Fibroblast of skin of right quadriceps (primary cell): ENCODE results near the gene GAGE12J.
A peak's percentile ranks its signal among the peaks of the same experiment; 100 is the strongest.
"Not testable (repeated sequence)": the region's sequence is repeated elsewhere in the genome, so short reads cannot be mapped to it uniquely, and the experiment has no call there.

Experiments
- DNase-seq: peaks from one replicate; pipeline ENCODE4 v3.0.0-alpha.2; 2013

Gene GAGE12J, protein sequence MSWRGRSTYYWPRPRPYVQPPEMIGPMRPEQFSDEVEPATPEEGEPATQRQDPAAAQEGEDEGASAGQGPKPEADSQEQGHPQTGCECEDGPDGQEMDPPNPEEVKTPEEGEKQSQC

DNA sequence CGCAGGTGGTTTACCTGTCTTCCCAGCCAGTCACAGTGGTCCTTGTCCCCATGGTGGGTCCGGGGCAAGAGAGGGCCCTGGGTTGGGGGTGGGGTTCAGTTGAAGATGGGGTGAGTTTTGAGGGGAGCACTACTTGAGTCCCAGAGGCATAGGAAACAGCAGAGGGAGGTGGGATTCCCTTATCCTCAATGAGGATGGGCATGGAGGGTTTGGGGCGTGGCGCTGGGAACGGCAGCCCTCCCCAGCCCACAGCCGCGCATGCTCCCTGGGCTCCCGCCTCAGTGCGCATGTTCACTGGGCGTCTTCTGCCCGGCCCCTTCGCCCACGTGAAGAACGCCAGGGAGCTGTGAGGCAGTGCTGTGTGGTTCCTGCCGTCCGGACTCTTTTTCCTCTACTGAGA lies at the start of gene GAGE12J:
TSS of gene GAGE12J (plus strand) at position 301 of the 400 bp plus-strand sequence. CDS start 1,157 bp downstream, outside the sequence.
- DNase-seq = not testable (repeated sequence)

GRCh38 chrX:49272421-49272820 lies 49.4 kb upstream of the GAGE12J start:
- no peak for DNase-seq

DNA sequence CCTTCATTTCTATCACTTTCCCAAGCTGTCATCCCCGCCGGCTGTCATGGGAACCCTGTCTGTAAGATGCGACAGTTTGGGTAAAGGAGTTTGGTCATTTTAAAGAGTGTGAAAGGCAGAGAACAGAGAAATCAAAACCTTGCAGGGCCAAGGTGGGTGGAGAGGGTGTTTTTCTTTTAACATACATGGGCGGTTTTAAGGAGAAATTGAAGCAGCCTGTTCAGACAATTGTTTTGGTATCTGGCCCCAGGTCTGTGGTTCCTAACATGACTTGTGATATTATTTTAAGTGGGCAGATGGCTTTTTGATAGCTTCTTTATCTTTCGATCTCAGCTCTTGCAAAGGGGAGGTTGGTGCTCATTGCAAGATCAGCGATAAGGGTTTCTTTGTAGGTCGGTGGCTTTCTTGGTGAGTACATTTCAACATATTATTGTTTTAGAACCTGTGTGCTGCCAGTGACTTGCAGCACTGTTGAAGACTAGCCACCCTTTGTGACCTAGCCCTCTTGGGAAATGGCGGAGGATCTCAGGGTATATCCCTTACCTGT lies 48.6 kb upstream of the GAGE12J start:
- no peak for DNase-seq

- DNase-seq = no peak
Observed at GRCh38 chrX:49276207-49276606, 45.6 kb upstream of the GAGE12J start.

DNA sequence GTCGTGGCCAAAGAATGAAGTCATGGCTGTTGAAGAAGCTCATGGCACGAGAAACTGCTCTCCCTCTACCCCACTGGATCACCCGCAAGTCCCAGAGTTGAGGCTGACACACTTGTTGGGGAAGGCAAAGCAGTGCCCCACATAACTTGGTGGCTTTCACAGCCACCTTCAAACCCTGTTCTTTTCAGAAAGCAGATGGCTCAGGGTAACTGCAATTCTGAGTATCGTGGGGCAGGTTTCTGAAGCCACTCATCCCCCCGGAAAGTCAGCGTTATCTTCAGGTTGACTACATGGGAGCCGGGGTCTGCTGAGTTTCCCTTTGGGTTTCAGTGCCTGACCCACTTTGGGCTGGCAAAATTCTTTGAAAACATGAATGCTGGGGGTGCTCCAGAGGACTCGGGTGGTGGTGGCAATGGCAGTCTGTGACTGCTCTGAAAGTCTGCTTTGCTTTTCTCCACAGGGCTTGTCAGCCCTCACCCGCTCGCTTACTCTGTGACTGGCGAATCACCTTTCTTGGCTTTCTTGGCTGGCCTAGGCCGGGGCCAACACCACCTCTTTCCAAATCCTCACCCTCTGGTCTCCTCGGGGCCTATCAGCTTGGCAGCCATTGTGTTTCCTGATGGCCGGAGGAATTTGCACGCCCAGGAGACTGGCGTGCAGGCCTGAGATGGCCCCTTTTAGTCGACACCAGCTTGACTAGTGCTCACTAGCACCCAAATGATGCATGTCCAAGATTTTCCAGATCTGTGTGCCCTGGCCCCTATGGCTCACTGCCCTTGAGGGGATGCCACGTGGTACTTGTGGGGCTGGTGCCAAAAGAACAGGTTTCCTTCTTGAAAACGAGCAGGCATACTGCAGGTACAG lies 44.9 kb upstream of the GAGE12J start:
- DNase-seq = no peak

DNA sequence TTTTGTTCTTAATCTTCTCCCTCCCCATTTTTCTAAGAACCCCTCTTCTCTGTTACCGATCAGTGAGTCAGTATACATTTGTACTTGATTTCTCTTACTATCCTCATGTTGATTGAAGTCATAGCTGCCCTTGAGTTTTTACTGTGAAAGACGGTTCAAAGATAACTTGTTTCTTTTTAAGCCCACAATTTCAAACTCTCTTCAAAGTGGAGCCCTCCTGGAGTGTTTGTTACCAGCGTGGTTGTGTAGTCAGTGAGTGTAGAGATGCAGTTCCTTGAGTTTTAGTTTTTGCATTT lies 44.4 kb upstream of the GAGE12J start:
- no peak for DNase-seq

GRCh38 chrX:49278081-49278480 lies 43.8 kb upstream of the GAGE12J start:
- no peak for DNase-seq

DNA sequence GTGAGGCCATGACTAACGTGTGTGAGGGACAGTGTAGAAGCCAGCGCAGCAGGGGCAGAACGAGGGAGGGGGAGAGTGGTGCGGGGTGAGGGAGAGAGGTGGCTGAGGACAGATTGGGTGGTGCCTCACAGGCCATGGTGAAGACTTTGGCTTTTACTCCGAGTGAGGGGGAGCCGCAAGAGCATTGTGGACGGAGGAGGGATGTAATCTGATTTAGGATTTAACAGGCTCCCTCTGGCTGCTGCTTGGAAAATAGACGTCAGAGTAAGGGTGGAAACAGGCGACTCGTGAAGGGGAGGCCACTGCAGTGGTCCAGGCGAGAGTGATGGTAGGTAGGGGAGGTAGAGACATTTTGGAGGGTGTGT lies 39.2 kb upstream of the GAGE12J start:
- peak; percentile 24 for DNase-seq

DNA sequence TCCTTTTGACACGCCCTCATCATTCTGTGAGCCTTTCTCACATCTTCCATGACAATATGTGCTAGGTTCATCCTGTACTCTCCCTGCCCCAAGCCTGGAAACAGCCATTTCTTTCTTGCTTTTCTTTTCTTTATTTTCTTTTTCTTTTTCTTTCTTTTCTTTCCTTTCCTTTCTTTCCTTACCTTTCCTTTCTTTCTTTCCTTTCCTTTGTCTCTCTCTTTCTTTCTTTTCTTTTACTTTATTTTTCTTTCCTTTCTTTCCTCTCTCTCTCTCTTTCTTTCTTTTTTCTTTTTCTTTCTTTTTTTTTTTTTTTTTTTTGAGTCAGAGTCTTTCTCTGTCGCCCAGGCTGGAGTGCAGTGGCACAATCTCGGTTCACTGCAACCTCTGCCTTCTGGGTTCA lies 37.6 kb upstream of the GAGE12J start:
- DNase-seq = no peak

DNA sequence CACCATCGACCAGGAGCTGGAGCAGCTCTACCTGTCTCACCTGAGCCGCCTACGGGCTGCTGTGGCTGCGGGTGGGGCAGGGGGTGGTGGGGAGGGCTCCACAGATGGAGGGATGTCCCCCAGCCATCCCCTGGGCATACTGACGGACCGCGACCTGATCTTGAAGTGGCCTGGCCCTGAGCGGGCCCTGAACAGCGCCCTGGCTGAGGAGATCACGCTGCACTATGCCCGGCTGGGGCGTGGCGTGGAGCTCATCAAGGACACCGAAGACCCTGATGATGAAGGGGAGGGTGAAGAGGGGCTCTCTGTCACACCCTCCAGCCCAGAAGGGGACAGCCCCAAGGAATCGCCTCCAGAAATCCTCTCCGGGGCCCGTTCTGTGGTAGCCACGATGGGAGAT lies 35.7 kb upstream of the GAGE12J start:
- no peak for DNase-seq

DNA sequence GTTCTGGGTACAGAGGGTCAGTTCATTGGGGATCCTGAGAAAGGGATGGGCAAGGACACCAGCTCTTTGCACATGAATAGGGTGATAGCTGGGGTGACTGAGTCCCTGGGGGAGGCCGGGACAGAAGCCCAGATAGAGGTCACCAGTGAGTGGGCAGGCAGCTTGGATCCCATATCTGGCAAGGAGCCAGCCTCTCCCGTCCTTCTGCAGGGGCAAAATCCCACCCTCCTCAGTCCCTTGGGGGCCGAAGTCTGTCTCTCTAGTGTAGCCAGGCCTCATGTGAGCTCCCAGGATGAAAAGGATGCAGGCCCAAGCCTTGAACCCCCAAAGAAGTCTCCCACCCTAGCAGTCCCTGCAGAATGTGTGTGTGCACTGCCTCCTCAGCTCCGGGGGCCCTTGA lies 35.3 kb upstream of the GAGE12J start:
- no peak for DNase-seq

DNA sequence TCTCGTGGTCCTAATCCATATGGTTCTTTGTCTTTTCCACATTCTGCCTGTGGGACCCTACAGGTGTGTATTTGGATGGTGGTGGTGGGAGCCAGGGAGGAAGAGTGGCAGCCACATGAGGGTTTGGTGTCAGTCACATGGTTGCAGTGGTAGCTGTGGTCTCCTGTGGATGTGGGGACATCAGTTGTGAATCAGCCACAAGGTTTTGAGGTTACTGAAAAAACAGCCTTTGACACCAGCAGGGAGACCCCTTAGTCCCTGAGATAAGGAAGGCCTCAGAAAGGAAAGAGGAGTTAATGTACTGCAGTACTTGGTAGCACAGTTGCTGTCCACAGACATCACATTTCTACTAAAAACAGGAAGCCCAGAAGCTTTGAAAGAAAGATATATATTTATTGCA lies 34.2 kb upstream of the GAGE12J start:
- DNase-seq = no peak

DNA sequence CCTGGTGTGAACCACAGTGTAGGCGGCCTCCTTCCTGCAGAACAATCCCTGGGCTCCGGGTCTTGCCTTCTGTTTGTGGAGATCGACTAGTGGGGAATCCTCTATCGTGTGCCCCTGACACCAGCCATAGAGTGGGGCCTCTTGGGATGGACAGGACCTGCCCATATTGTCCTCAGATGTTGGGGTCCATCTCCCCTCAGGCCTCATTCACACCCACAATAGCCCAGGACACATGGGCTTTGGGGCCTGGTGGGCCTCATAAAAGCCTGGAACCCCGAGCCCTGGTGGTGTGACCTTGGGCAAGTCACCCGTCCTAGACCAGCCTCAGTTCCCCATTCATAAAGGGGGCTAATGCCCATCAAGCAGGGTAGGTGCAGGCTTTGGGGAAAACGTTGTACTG lies 31.6 kb upstream of the GAGE12J start:
- no peak for DNase-seq

GRCh38 chrX:49291615-49292337 lies 30.1 kb upstream of the GAGE12J start:
- DNase-seq = peak; percentile 20

DNA sequence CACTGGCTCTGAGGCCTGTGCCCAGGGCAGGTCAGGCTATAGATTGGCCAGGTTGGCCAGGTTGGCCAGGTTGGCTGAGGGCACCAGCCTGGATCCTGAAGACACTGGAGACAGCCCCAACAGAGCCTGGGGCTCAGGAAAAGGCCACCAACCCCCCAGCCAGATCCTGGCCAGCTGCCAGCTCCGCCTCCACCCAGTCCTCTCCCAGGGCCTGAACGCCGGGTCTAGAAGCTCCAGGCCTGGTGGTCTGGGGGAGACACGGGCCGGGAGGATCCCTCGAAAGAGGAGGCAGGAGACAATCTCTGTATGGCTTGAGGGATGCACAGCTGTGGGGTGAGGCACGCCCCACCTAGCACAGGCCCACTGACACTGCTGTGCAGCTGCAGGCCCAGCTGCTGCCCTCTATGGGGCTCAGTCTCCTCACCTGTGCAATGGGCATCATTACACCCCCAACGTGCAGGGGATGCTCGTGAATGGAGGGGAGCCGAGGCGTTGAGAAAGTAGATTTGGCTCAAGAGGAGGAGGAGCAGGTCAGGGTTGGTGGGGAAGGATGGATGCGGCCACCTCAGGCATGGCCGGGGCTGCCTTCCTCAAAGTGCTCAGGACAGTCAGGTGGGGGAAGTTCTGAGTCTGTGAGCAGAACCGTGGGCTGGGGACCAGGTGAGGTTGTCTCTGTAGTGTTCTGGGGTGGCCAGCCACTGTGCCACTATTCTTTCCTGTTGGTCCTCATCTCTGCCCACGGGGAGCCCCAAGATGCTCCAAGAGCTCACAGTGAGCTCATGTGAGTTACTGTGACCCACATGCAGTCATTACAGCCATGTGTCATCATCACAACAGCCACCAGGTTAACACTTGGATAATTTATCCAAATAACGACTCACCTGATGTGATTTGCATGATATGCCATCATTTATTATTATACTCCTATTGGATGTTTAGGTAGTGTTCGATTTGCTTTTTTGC lies 29.2 kb upstream of the GAGE12J start:
- no peak for DNase-seq

DNA sequence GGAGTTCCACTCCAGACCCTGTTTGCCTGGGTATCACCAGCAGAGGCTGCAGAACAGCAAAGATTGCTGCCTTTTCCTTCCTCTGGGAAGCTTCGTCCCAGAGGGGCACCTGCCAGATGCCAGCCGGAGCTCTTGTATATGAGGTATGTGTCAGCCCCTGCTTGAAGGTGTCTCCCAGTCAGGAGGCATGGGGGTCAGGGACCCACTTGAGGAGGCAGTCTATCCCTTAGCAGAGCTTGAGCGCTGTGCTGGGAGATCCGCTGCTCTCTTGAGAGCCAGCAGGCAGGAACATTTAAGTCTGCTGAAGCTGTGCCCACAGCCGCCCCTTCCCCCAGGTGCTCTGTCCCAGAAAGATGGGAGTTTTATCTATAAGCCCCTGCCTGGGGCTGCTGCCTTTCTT lies 22.5 kb upstream of the GAGE12J start:
- not testable (repeated sequence) for DNase-seq

GRCh38 chrX:49300703-49301102 lies 21.1 kb upstream of the GAGE12J start:
- DNase-seq = no peak

GRCh38 chrX:49303346-49303745 lies 18.5 kb upstream of the GAGE12J start, which contains the start of gene GAGE10:
GAGE10 (plus strand) TSS chrX:49303646; CDS start chrX:49304860, 1,214 bp downstream.
- DNase-seq = no peak

DNA sequence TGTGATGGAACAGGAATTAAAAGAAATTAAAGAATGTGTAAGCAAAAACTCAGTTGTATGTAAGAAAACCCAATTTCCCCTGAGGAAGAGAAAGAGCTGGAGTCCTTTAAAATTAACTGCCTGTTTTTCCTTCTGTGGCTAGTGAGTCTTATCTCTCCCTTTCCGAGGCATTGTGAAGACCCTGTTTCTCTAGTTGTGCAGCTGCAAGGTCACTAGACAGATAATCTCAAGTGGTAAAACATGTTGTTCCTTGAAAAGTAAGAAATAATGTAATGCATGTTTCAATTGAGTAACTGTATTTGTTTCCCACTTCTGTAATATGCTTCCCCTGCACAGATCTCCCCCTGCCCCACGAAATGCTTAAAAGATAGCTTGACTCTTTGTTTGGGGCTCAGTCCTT lies 14.1 kb upstream of the GAGE12J start:
- DNase-seq = not testable (repeated sequence)

- peak; percentile 8 for DNase-seq
Observed at GRCh38 chrX:49308604-49309269, 13.1 kb upstream of the GAGE12J start.

- peak; percentile 11 for DNase-seq
Observed at GRCh38 chrX:49309401-49309981, 12.3 kb upstream of the GAGE12J start.

DNA sequence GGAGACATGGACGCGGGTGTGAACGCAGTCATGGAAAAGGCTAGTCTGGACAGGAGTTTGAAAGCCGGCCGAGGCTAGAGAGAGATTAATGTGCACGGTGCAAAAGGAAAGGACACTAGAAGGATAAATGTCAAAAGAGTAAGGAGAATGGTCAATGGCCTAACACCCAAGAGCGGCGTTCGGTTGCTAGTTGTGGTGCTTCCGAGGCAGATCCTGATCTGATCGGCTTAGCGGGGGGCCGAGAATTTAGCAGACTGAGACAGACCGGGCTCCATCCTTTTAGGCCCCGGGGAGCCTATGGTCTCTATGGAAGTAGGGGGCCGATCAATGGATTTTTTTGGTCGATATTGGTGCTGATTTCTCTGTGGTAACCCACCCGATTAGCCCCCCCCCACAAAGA lies 11.5 kb upstream of the GAGE12J start:
- no peak for DNase-seq
